Measurements from ENCODE around the gene MAPK1.
"Not testable (repeated sequence)": the region's sequence is repeated elsewhere in the genome, so short reads cannot be mapped to it uniquely, and the experiment has no call there.

- not testable (repeated sequence) for TF ChIP-seq NKRF (IDR thresholded peaks at IDR 0.05; ENCODE audit: borderline replicate concordance); ZNF324 (CRISPR knock-in tag; IDR thresholded peaks at IDR 0.05); NR3C1 (CRISPR knock-in tag; IDR thresholded peaks at IDR 0.05); NFIC (IDR thresholded peaks at IDR 0.05)
- TF ChIP-seq, protein P1, sequence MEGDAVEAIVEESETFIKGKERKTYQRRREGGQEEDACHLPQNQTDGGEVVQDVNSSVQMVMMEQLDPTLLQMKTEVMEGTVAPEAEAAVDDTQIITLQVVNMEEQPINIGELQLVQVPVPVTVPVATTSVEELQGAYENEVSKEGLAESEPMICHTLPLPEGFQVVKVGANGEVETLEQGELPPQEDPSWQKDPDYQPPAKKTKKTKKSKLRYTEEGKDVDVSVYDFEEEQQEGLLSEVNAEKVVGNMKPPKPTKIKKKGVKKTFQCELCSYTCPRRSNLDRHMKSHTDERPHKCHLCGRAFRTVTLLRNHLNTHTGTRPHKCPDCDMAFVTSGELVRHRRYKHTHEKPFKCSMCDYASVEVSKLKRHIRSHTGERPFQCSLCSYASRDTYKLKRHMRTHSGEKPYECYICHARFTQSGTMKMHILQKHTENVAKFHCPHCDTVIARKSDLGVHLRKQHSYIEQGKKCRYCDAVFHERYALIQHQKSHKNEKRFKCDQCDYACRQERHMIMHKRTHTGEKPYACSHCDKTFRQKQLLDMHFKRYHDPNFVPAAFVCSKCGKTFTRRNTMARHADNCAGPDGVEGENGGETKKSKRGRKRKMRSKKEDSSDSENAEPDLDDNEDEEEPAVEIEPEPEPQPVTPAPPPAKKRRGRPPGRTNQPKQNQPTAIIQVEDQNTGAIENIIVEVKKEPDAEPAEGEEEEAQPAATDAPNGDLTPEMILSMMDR (IDR thresholded peaks at IDR 0.05 in 2 of 3, conservative IDR thresholded peaks at IDR 0.05 in 1 of 3; ENCODE audit: insufficient read depth in 2 of 3, low read depth in 1 of 3, low read length in 3 of 3), result not testable (repeated sequence)
- TF ChIP-seq RFX5 (IDR thresholded peaks at IDR 0.05; ENCODE audit: low read depth, low read length), result 0 out of 2 replicates have a peak, but pooled peaks have one; percentile 10
Measured at GRCh38 chr22:21910367-21910766, 42.9 kb upstream of the MAPK1 start.
